HepG2 (cell line): Measurements from ENCODE around the gene OSR1. TPM values are rescaled to one million over a fixed set of nuclear protein-coding genes. Genes with fewer than 3 reads are reported as not detected.

ENCODE experiments used
- ARID2 ChIP-seq: sonication (generic); formaldehyde crosslinking; IDR thresholded peaks from 2 replicates; pipeline ENCODE4 v1.8.1; 2022; ENCODE audit warnings: mild to moderate bottlenecking, missing genetic modification reagents, borderline replicate concordance
- MAZ ChIP-seq, 2 experiments: sonication (generic) in 1 of 2; formaldehyde crosslinking in 1 of 2; IDR thresholded peaks; 2 replicates each; pipeline versions ENCODE4 v1.5.0 to v1.6.1; 2012 to 2020; ENCODE audit warnings: low read depth in 2 of 2, mild to moderate bottlenecking in 2 of 2, borderline replicate concordance in 1 of 2, improper control_type of control experiment in 1 of 2, low read length in 1 of 2, missing genetic modification reagents in 1 of 2, moderate library complexity in 1 of 2
- NONO ChIP-seq, 2 experiments: fragments of 450-650 bp in 1 of 2; sonication (generic) in 1 of 2; formaldehyde crosslinking in 1 of 2; IDR thresholded peaks in 1 of 2; conservative IDR thresholded peaks in 1 of 2; 2 replicates each; pipeline versions ENCODE4 v1.6.1 to v1.8.0; 2017 to 2022; ENCODE audit warnings: mild to moderate bottlenecking in 1 of 2, missing genetic modification reagents in 1 of 2, moderate library complexity in 1 of 2
- PRDM4 ChIP-seq: sonication (generic); formaldehyde crosslinking; IDR thresholded peaks from 2 replicates; pipeline ENCODE4 v1.9.0; 2021; ENCODE audit warnings: missing genetic modification reagents, borderline replicate concordance
- RORA ChIP-seq: sonication (generic); formaldehyde crosslinking; IDR thresholded peaks from 2 replicates; pipeline ENCODE4 v1.5.0; 2020; ENCODE audit warnings: mild to moderate bottlenecking, missing genetic modification reagents, moderate library complexity
- TBX2 ChIP-seq: sonication (generic); formaldehyde crosslinking; IDR thresholded peaks from 2 replicates; pipeline ENCODE4 v1.5.0; 2020; ENCODE audit warnings: missing genetic modification reagents, mild to moderate bottlenecking, borderline replicate concordance
- WIZ ChIP-seq: sonication (generic); formaldehyde crosslinking; IDR thresholded peaks from 2 replicates; pipeline ENCODE4 v1.5.1; 2020; ENCODE audit warnings: mild to moderate bottlenecking, missing genetic modification reagents
- ZBTB33 ChIP-seq: sonication (generic); formaldehyde crosslinking; IDR thresholded peaks from 2 replicates; pipeline ENCODE4 v1.4.0; 2020; ENCODE audit warnings: missing genetic modification reagents
- ZBTB43 ChIP-seq: sonication (generic); formaldehyde crosslinking; conservative IDR thresholded peaks from 2 replicates; pipeline ENCODE4 v1.4.0; 2020; ENCODE audit warnings: missing genetic modification reagents
- ZFX ChIP-seq: sonication (generic); formaldehyde crosslinking; IDR thresholded peaks from 2 replicates; pipeline ENCODE4 v1.4.0; 2020; ENCODE audit warnings: mild to moderate bottlenecking, low read depth, missing genetic modification reagents, moderate library complexity
- ZNF678 ChIP-seq: sonication (generic); formaldehyde crosslinking; IDR thresholded peaks from 2 replicates; pipeline ENCODE4 v1.4.0; 2020; ENCODE audit warnings: mild to moderate bottlenecking, missing genetic modification reagents
- polyA plus RNA-seq, 8 experiments: library from polyadenylated mRNA; depleted of rRNA in 3 of 8; stranded (reverse) in 7 of 8; unstranded in 1 of 8; fragments of >200 nt; fragmentation: Illumina TruSeq in 4 of 8; extraction: Trizol in 4 of 8; gene quantifications; 2 replicates each; pipeline versions ENCODE4 v1.2.1 to v1.2.3, GENCODE V29; 2011 to 2016; ENCODE audit warnings: low read depth in 4 of 8, missing spikeins in 1 of 8, mixed read lengths in 1 of 8; ENCODE audit not compliant: insufficient read depth in 1 of 8
- total RNA-seq, 5 experiments: library from RNA; depleted of rRNA; stranded (reverse); fragments of >200 nt; fragmentation: Illumina TruSeq; extraction: Trizol; gene quantifications; 2 replicates each; pipeline ENCODE4 v1.2.3, GENCODE V29; 2016; ENCODE audit warnings: low read depth in 1 of 5
- TF ChIP-seq, protein P1 (sequence below), 2 experiments: sonication (generic) in 1 of 2; formaldehyde crosslinking in 1 of 2; IDR thresholded peaks; 2 replicates each; pipeline versions ENCODE4 v1.4.0 to v1.6.1; 2016 to 2020; ENCODE audit warnings: borderline replicate concordance in 1 of 2, low read depth in 1 of 2, mild to moderate bottlenecking in 1 of 2, missing genetic modification reagents in 1 of 2
- TF ChIP-seq, protein P2 (sequence below): sonication (generic); formaldehyde crosslinking; IDR thresholded peaks from 2 replicates; pipeline ENCODE4 v1.4.0; 2020; ENCODE audit warnings: mild to moderate bottlenecking, missing genetic modification reagents

The OSR1 gene
- total and polyA plus RNA-seq, 2 of the 13 experiments (the other 11 are each of a cell fraction or from before 2014, with no cell fraction given) = 0.63 to 1.1 TPM

DNA sequence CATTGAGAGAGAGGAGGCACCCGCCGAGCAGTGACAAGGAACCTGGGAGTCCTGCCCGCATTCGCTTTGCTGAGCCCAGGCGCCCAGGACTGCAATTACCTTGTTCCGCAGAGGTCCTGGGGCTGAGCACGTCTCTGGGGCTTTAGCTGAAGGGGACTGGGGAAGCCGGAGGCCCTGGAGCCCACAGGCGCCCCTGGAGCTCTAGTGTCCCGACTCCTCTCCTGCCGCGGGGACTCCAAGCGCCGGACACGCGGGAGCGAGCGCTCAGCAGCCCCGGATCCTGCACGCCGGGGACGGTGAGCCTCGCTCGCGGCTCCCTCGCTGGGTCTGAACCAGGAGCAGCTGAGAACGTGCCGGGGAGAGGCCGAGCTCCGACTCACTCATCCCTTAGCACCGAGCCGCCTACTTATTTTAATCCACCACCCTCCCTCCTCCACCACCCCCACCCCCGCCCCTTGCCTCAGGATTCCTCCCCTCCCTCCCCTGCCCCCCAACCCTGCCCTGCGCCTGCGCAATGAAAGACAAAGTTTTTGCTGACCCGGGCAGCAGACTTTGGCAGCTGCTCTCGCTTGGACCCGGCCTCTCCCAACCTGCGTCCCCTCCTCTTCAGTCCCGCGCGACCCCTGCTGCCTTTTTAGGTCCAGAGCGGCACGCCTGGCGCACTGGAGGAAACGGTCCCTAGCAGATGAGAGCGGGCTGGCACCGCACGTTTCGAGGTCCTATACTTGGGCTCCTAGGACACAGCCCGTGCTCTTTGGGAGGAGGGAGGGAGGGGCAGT lies at the start of gene OSR1 (continued):
- TF ChIP-seq NONO (IDR thresholded peaks at IDR 0.05) (no peak), NONO (CRISPR knock-in tag; conservative IDR thresholded peaks at IDR 0.05) (0 out of 2 replicates have a peak, but pooled peaks have one; percentile 23), ZFX (CRISPR knock-in tag) (peak; percentile 61; the same call in 1 of the 2 replicates), RORA (no peak), WIZ (CRISPR knock-in tag) (peak; percentile 9; the same call in 1 of the 2 replicates), ARID2 (CRISPR knock-in tag) (no peak), ZBTB33 (CRISPR knock-in tag) (0 out of 2 replicates have a peak, but pooled peaks have one; percentile 18), TBX2 (CRISPR knock-in tag) (no peak; the same call in 1 of the 2 replicates), MAZ (IDR thresholded peaks at IDR 0.05; ENCODE audit: borderline replicate concordance, low read depth, low read length) (peak; percentile 55; the same call in 1 of the 2 replicates), MAZ (CRISPR knock-in tag; IDR thresholded peaks at IDR 0.05; ENCODE audit: low read depth) (no peak), ZBTB43 (CRISPR knock-in tag) (0 out of 2 replicates have a peak, but pooled peaks have one; percentile 30), PRDM4 (CRISPR knock-in tag) (no peak), ZNF678 (CRISPR knock-in tag) (no peak)
- TF ChIP-seq, protein P1, sequence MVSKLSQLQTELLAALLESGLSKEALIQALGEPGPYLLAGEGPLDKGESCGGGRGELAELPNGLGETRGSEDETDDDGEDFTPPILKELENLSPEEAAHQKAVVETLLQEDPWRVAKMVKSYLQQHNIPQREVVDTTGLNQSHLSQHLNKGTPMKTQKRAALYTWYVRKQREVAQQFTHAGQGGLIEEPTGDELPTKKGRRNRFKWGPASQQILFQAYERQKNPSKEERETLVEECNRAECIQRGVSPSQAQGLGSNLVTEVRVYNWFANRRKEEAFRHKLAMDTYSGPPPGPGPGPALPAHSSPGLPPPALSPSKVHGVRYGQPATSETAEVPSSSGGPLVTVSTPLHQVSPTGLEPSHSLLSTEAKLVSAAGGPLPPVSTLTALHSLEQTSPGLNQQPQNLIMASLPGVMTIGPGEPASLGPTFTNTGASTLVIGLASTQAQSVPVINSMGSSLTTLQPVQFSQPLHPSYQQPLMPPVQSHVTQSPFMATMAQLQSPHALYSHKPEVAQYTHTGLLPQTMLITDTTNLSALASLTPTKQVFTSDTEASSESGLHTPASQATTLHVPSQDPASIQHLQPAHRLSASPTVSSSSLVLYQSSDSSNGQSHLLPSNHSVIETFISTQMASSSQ (IDR thresholded peaks at IDR 0.05; ENCODE audit: low read depth) = no peak
- TF ChIP-seq, protein P1 (CRISPR knock-in tag; IDR thresholded peaks at IDR 0.05; ENCODE audit: borderline replicate concordance) = 0 out of 2 replicates have a peak, but pooled peaks have one; percentile 20
- TF ChIP-seq, protein P2, sequence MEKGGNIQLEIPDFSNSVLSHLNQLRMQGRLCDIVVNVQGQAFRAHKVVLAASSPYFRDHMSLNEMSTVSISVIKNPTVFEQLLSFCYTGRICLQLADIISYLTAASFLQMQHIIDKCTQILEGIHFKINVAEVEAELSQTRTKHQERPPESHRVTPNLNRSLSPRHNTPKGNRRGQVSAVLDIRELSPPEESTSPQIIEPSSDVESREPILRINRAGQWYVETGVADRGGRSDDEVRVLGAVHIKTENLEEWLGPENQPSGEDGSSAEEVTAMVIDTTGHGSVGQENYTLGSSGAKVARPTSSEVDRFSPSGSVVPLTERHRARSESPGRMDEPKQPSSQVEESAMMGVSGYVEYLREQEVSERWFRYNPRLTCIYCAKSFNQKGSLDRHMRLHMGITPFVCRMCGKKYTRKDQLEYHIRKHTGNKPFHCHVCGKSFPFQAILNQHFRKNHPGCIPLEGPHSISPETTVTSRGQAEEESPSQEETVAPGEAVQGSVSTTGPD (CRISPR knock-in tag) = no peak
